ENCODE measurements around the gene PCSK5.

PCSK5 gene

GRCh38 chr9:76180541-76180940 is 290.1 kb downstream of the PCSK5 start:
- FAIRE-seq: no peak

GRCh38 chr9:76181020-76181641 is 290.7 kb downstream of the PCSK5 start:
- FAIRE-seq: peak; percentile 87
- DNase-seq (ENCODE audit: low spot score): peak; percentile 80

More at GRCh38 chr9:76180541-76180940, 290.1 kb downstream of the PCSK5 start:
- peak; percentile 41 for DNase-seq (ENCODE audit: low spot score)

- DNase-seq (ENCODE audit: low spot score) (peak; percentile 48), FAIRE-seq (peak; percentile 32)
These were observed 291.3 kb downstream of the PCSK5 start for GRCh38 chr9:76181781-76182180.

- FAIRE-seq: no peak
These were observed 295.0 kb downstream of the PCSK5 start for GRCh38 chr9:76185432-76185831.

GRCh38 chr9:76188286-76188685 is 297.8 kb downstream of the PCSK5 start:
- no peak for DNase-seq (ENCODE audit: low spot score)
- FAIRE-seq: no peak

More at GRCh38 chr9:76185432-76185831, 295.0 kb downstream of the PCSK5 start:
- DNase-seq (ENCODE audit: low spot score): no peak

GRCh38 chr9:76188905-76189304 is 298.4 kb downstream of the PCSK5 start:
- DNase-seq (ENCODE audit: low spot score) (no peak), FAIRE-seq (no peak)

- FAIRE-seq (no peak), DNase-seq (ENCODE audit: low spot score) (no peak)
These were observed 301.0 kb downstream of the PCSK5 start for GRCh38 chr9:76191493-76191892.

GRCh38 chr9:76192013-76192412 is 301.5 kb downstream of the PCSK5 start:
- DNase-seq (ENCODE audit: low spot score) (no peak), FAIRE-seq (no peak)

GRCh38 chr9:76194896-76195295 is 304.4 kb downstream of the PCSK5 start:
- DNase-seq (ENCODE audit: low spot score) (no peak), FAIRE-seq (no peak)

- DNase-seq (ENCODE audit: low spot score): no peak
- FAIRE-seq: no peak
These were observed 307.9 kb downstream of the PCSK5 start for GRCh38 chr9:76198336-76198735.

- no peak for DNase-seq (ENCODE audit: low spot score)
- no peak for FAIRE-seq
These were observed 309.8 kb downstream of the PCSK5 start for GRCh38 chr9:76200315-76200714.

- FAIRE-seq: no peak
These were observed 310.3 kb downstream of the PCSK5 start for GRCh38 chr9:76200745-76201144.

GRCh38 chr9:76203373-76203772 is 312.9 kb downstream of the PCSK5 start:
- DNase-seq (ENCODE audit: low spot score): no peak
- FAIRE-seq: no peak

More at GRCh38 chr9:76200745-76201144, 310.3 kb downstream of the PCSK5 start:
- DNase-seq (ENCODE audit: low spot score): no peak

GRCh38 chr9:76206821-76207220 is 316.3 kb downstream of the PCSK5 start:
- no peak for FAIRE-seq
- DNase-seq (ENCODE audit: low spot score): no peak

- FAIRE-seq: no peak
- DNase-seq (ENCODE audit: low spot score): no peak
These were observed 323.3 kb downstream of the PCSK5 start for GRCh38 chr9:76213751-76214150.

- DNase-seq (ENCODE audit: low spot score) (peak; percentile 41), FAIRE-seq (no peak)
These were observed 324.6 kb downstream of the PCSK5 start for GRCh38 chr9:76215066-76215465.

GRCh38 chr9:76216161-76216649 is 325.7 kb downstream of the PCSK5 start:
- peak; percentile 81 for FAIRE-seq
- peak; percentile 83 for DNase-seq (ENCODE audit: low spot score)

- DNase-seq (ENCODE audit: low spot score) (no peak), FAIRE-seq (no peak)
These were observed 327.8 kb downstream of the PCSK5 start for GRCh38 chr9:76218117-76218885.

GRCh38 chr9:76218886-76219445 is 328.5 kb downstream of the PCSK5 start:
- no peak for FAIRE-seq
- DNase-seq (ENCODE audit: low spot score): peak; percentile 68

GRCh38 chr9:76219560-76220151 is 329.2 kb downstream of the PCSK5 start:
- no peak for FAIRE-seq

GRCh38 chr9:76221423-76221822 is 330.9 kb downstream of the PCSK5 start:
- no peak for DNase-seq (ENCODE audit: low spot score)
- FAIRE-seq: no peak

More at GRCh38 chr9:76219560-76220151, 329.2 kb downstream of the PCSK5 start:
- no peak for DNase-seq (ENCODE audit: low spot score)

Data from RCC 7860 (cell line).